Sigmoid colon (tissue), 3 donors: ENCODE measurements around the gene KLHL2.
"Not testable (repeated sequence)": the region's sequence is repeated elsewhere in the genome, so short reads cannot be mapped to it uniquely, and the experiment has no call there.

Experiments
- POLR2A ChIP-seq, 2 donors: fragments of 450-650 bp; IDR thresholded peaks; one replicate each; pipeline ENCODE4 v1.6.1; 2016; ENCODE audit warnings: antibody characterized with exemption in 2 of 2, mild to moderate bottlenecking in 2 of 2, moderate library complexity in 2 of 2
- TF ChIP-seq, protein P1 (sequence below), 4 experiments: fragments of 450-650 bp in 3 of 4; fragments of 200-600 bp in 1 of 4; IDR thresholded peaks; one replicate each; pipeline ENCODE4 v1.5.1; 2016 to 2019; ENCODE audit warnings: antibody characterized with exemption in 4 of 4, mild to moderate bottlenecking in 3 of 4, moderate library complexity in 2 of 4

DNA sequence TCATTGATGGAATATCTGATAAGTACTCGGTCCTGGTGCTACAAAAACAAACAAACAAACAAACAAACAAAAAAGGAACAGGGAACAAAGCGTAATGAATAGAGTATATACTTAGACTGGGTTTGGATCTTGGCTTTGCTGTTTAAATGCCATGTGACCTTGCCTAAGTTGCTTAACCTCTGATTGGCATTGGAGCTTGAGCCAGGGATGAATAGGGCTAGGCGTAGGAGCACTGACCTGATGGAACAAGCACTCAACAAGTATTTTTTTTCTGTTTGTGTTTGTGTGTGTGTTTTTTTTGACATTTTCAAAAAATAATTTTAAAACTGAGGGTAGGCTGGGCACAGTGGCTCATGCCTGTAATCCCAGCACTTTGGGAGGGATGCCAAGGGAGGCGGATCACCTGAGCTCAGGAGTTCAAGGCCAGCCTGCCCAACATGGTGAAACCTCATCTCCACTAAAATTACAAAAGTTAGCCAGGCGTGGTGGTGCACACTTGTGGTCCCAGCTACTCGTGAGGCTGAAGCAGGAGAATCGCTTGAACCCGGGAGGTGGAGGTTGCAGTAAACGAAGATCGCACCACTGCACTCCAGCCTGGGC, 37.3 kb downstream of the KLHL2 start:
- TF ChIP-seq, protein P1, sequence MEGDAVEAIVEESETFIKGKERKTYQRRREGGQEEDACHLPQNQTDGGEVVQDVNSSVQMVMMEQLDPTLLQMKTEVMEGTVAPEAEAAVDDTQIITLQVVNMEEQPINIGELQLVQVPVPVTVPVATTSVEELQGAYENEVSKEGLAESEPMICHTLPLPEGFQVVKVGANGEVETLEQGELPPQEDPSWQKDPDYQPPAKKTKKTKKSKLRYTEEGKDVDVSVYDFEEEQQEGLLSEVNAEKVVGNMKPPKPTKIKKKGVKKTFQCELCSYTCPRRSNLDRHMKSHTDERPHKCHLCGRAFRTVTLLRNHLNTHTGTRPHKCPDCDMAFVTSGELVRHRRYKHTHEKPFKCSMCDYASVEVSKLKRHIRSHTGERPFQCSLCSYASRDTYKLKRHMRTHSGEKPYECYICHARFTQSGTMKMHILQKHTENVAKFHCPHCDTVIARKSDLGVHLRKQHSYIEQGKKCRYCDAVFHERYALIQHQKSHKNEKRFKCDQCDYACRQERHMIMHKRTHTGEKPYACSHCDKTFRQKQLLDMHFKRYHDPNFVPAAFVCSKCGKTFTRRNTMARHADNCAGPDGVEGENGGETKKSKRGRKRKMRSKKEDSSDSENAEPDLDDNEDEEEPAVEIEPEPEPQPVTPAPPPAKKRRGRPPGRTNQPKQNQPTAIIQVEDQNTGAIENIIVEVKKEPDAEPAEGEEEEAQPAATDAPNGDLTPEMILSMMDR (IDR thresholded peaks at IDR 0.05) = not testable (repeated sequence)
- TF ChIP-seq POLR2A (IDR thresholded peaks at IDR 0.05) = not testable (repeated sequence)
